ENCODE results near the gene PRRT1B. TPM values are rescaled to one million over a fixed set of nuclear protein-coding genes. Genes with fewer than 3 reads are reported as not detected.

PRRT1B gene
- total and polyA plus RNA-seq, 2 of the 4 experiments (the other 2 are of a cell fraction), result not detected

- POLR2A ChIA-PET (ENCODE audit: unreplicated experiment), result no interaction called here
- in situ Hi-C loops (cut with MboI; ENCODE audit: low sequenced_read_pairs), result no loop called here
- Histone ChIP-seq H3K23ac (ENCODE audit: low read depth, low read length) (no peak overlapping the region), H3K27me3 (ENCODE audit: control insufficient read depth, insufficient read depth, low read length) (no peaks in the 10 kb centered on the region), H4K5ac (ENCODE audit: low read depth, low read length) (no peak overlapping the region), H3K56ac (ENCODE audit: extremely low read depth, insufficient read depth, low read length) (no peak overlapping the region), H2AK9ac (replicated peaks; ENCODE audit: low read depth, low read length, poor library complexity) (no peak overlapping the region), H3K9ac (ENCODE audit: low read depth, low read length) (no peak overlapping the region), H2AK5ac (ENCODE audit: low read depth, low read length) (no peak overlapping the region), H4K20me1 (ENCODE audit: insufficient read depth, low read length) (no peaks in the 10 kb centered on the region), H3K79me1 (ENCODE audit: low read depth in 1 of 2, low read length in 2 of 2) (no peaks in the 10 kb centered on the region), H4K91ac (ENCODE audit: insufficient read depth, low read depth, low read length) (no peak overlapping the region), H2BK5ac (ENCODE audit: low read depth, low read length, poor library complexity, severe bottlenecking) (no peak overlapping the region), H3K27ac (ENCODE audit: insufficient read depth, low read length) (no peak overlapping the region), H3K36me3 (ENCODE audit: control insufficient read depth, insufficient read depth, low read length) (peaks cover 81% of the 10 kb centered on the region), H3K9me1 (ENCODE audit: insufficient read depth, low read length) (no peaks in the 10 kb centered on the region), H3K4me3 (ENCODE audit: insufficient read depth, low read depth, low read length) (no peak overlapping the region), H3K18ac (ENCODE audit: low read depth, low read length) (no peak overlapping the region), H2BK120ac (ENCODE audit: low read depth, low read length) (no peak overlapping the region), H2BK20ac (ENCODE audit: low read depth, low read length) (no peak overlapping the region), H3K4ac (ENCODE audit: low read depth, low read length) (no peak overlapping the region), H3K9me3 (ENCODE audit: control insufficient read depth, insufficient read depth, low read length) (no peaks in the 10 kb centered on the region), H3K4me1 (ENCODE audit: control insufficient read depth, insufficient read depth, low read length) (no peaks in the 10 kb centered on the region), H3K14ac (replicated peaks; ENCODE audit: low read depth, low read length) (no peak overlapping the region), H2AFZ (replicated peaks; ENCODE audit: low read length, poor library complexity) (no peak overlapping the region), H2BK15ac (ENCODE audit: low read depth, low read length) (no peak overlapping the region), H4K8ac (ENCODE audit: low read depth in 2 of 2, low read length in 2 of 2) (no peak overlapping the region), H3K4me2 (ENCODE audit: low read depth, low read length) (no peak overlapping the region)
- intact Hi-C loops (cut with micrococcal nuclease), result no loop called here
- no TSS peak for BruUV-seq (replicated peaks)
- whole genome bisulfite sequencing, 2 experiments (ENCODE audit: extremely low coverage in 2 of 2, insufficient read length in 1 of 2), result 94% methylated on average over 9 of the region's 15 CpGs; no CpG with 5 or more reads in 1 of the 2 experiments
- dilution Hi-C loops (cut with HindIII; ENCODE audit: low sequenced_read_pairs, unreplicated experiment), result no loop called here
- no peak for DNase-seq
- CTCF ChIA-PET, result no interaction called here
- ATAC-seq (ENCODE audit: low read depth), result no peak
- TF ChIP-seq NFE2L2 (IDR thresholded peaks at IDR 0.05; ENCODE audit: low read depth, low read length), result no peak
- TF ChIP-seq SMC3 (IDR thresholded peaks at IDR 0.05; ENCODE audit: low read depth, low read length), result no peak
- no peak for TF ChIP-seq CHD1 (IDR thresholded peaks at IDR 0.05; ENCODE audit: low read depth, low read length)
- no peak for TF ChIP-seq POLR2A (IDR thresholded peaks at IDR 0.05; ENCODE audit: low read depth, low read length)
- no peak for TF ChIP-seq MAZ (IDR thresholded peaks at IDR 0.05; ENCODE audit: borderline replicate concordance, low read depth, low read length)
- no peak for TF ChIP-seq USF2 (IDR thresholded peaks at IDR 0.05; ENCODE audit: low read depth, low read length)
These were observed 29.2 kb upstream of the PRRT1B start for GRCh38 chr9:131516100-131516499.

Data from IMR-90 (cell line).